Placental epithelial cell (primary cell): ENCODE data around the gene PFN2. TPM values are rescaled to one million over a fixed set of nuclear protein-coding genes. Genes with fewer than 3 reads are reported as not detected.

Experiments
- small RNA-seq: library from RNA; depleted of rRNA; stranded (forward); fragments of <200 nt; gene quantifications from one replicate; pipeline ENCODE3, GENCODE V24; 2012
- total RNA-seq: library from RNA; depleted of rRNA; stranded (reverse); fragments of >200 nt; gene quantifications from 2 replicates; pipeline ENCODE4 v1.2.3, GENCODE V29; 2012

PFN2 gene
- 186 and 399 TPM in 2 replicates for total RNA-seq

DNA sequence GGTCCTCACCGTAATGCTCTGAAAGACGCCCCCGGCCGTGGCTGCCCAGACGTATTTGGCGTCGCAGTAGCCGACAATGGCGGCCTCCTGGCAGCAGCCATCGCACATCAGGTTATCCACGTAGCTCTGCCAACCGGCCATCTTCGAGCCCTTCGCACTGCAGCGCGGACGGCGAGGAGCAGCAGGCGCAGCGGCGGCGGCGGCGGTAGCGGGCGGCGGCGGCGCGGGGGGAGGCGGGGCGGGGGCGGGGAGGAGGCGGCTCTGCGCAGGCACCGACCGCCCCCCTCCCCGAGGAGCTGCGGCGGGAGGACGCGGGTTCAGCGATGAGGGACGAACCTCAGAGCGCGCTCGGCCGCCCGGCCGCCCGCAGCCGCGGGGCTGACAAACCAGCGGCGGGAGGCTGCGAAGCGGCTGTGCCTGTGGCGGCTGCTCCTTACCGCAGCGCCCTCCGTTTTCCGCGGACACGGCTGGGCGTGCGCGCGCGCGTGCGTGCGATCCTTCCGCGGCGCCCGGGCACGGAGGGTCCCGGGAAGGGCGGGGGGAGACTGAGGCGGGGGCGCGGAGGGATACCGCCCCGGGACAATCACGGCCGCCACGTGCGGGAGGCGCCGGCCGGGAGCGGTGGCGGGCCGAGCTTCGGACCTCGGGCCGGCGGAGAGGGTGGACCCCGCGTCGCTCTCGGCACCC lies at the start of gene PFN2:
Gene PFN2 (minus strand): TSS at position 180 of the 687 bp plus-strand sequence. CDS start 39 bp downstream, at position 141.

Small RNAs within 50 kb of the gene (small RNA-seq; reads per million reads assigned to genes)
- gene RNU6-720P: not detected

Other genes starting within 250 kb of the PFN2 start
- 25.5 and 37.1 TPM in 2 replicates for gene COMMD2, start 218.4 kb downstream of the PFN2 start, total RNA-seq
- gene ANKUB1, start 178.3 kb downstream of the PFN2 start, total RNA-seq: not detected in 2 replicates
- 123 and 190 TPM in 2 replicates for gene RNF13, start 157.7 kb downstream of the PFN2 start, total RNA-seq